Measurements from ENCODE around the gene CLASP1.
"Not testable (repeated sequence)": the region's sequence is repeated elsewhere in the genome, so short reads cannot be mapped to it uniquely, and the experiment has no call there.

Gene CLASP1

GRCh38 chr2:121479882-121480522 is 169.3 kb downstream of the CLASP1 start:
- no peak for DNase-seq (ENCODE audit: low spot score)
- TF ChIP-seq CTCF (IDR thresholded peaks at IDR 0.05; ENCODE audit: extremely low read depth, missing control alignments): no peak

DNA sequence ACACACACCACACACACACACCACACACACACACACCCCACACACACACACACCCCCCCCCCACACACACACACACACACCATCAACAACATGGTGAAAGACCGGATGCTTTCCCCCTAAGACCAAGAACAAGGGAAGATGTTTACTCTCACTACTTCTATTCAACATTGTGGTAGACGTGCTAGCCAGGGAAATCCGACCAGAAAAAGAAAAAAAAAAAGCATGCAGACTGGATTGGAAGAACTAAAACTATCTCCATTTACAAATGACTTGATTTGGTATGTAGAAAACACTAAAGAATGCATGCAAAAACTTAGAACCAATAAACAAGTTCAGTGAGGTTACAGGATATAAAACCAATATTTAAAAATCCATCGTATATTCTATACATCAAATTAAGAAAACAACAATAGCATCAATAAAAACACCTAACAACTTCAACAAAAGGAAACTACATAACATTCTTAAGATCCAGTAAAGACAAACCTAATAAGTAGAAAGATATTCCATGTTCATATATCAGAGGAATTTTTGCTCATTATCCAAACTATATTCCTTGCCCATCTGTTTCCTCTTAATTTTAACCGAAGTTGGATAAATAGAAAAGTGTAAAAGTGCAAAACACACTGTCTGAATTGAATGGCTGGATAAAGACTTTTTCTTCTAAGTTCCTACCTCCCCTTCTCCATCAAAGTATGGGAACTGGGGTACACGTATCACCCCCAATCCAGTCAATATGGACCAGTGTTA is 170.1 kb downstream of the CLASP1 start:
- DNase-seq (ENCODE audit: low spot score): no peak
- no peak for TF ChIP-seq CTCF (IDR thresholded peaks at IDR 0.05; ENCODE audit: extremely low read depth, missing control alignments)

DNA sequence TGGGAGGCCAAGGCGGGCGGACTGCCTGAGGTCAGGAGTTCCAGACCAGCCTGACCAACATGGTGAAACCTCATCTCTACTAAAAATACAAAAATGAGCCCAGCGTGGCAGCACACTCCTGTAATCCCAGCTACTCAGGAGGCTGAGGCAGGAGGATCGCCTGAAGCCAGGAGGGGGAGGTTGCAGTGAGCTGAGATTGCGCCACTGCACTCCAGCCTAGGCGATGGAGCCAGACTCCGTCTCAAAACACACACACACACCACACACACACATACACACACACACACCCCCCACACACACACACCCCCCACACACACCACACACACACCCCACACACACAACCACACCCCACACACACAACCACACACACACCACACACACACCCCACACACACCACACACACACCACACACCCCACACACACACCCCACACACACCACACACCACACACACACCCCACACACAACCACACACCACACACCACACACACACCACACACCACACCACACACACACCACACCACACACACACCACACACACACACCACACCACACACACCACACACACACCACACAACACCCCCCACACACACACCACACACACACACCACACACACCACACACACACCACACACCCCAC is 170.8 kb downstream of the CLASP1 start:
- DNase-seq (ENCODE audit: low spot score): not testable (repeated sequence)

DNA sequence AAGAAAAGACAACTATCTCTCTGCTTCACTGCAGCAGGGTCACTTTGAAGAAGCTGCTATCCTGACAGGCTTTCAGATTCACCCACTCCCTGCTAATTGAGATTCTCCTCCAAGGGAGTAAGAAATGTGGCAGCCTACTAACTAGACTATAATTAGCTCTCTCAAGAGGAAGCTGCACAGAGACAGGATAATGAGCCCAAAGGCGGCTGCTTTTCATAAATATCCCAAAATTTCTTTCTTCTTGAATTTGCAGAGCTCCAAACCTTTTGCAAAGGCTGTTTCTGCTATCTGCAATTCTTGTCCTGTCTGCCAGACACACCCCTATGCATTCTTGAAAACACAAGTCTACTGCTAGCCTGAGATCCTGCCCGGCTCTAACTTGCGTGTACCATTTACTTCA is 172.6 kb downstream of the CLASP1 start:
- TF ChIP-seq CTCF (IDR thresholded peaks at IDR 0.05; ENCODE audit: extremely low read depth, missing control alignments): no peak

GRCh38 chr2:121475811-121476571 is 173.3 kb downstream of the CLASP1 start:
- TF ChIP-seq CTCF (IDR thresholded peaks at IDR 0.05; ENCODE audit: extremely low read depth, missing control alignments): no peak
- no peak for DNase-seq (ENCODE audit: low spot score)

More for the DNA sequence above, 172.6 kb downstream of the CLASP1 start:
- no peak for DNase-seq (ENCODE audit: low spot score)

GRCh38 chr2:121473512-121473911 is 175.8 kb downstream of the CLASP1 start:
- TF ChIP-seq CTCF (IDR thresholded peaks at IDR 0.05; ENCODE audit: extremely low read depth, missing control alignments): no peak
- no peak for DNase-seq (ENCODE audit: low spot score)

DNA sequence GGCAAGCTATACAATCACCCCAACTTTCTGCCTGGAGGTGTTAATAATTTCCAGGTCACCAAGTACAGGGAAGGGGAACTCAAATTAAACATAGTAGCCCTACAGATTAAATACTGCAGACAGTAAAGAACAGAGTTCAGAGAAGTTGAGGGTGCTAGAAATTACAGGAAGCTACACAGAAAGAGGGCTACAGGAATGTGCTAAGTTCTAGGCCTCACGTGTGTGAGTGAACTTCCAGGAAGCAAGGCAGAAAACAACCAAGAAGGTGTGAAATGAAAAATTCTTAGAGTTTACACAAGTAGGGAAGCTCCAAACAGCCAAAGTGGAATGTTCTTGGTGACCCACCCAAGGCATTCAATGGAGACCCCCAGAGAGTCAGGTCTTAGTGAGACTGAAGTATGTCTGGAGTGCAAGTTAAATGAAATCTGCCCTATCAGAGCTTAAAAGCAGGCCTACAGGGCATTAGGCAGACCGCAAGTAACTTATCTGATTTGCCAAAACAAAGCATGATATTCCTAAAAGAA is 176.7 kb downstream of the CLASP1 start:
- TF ChIP-seq CTCF (IDR thresholded peaks at IDR 0.05; ENCODE audit: extremely low read depth, missing control alignments): no peak
- DNase-seq (ENCODE audit: low spot score): no peak
